ENCODE data around the gene PPARA.

PPARA gene

DNA sequence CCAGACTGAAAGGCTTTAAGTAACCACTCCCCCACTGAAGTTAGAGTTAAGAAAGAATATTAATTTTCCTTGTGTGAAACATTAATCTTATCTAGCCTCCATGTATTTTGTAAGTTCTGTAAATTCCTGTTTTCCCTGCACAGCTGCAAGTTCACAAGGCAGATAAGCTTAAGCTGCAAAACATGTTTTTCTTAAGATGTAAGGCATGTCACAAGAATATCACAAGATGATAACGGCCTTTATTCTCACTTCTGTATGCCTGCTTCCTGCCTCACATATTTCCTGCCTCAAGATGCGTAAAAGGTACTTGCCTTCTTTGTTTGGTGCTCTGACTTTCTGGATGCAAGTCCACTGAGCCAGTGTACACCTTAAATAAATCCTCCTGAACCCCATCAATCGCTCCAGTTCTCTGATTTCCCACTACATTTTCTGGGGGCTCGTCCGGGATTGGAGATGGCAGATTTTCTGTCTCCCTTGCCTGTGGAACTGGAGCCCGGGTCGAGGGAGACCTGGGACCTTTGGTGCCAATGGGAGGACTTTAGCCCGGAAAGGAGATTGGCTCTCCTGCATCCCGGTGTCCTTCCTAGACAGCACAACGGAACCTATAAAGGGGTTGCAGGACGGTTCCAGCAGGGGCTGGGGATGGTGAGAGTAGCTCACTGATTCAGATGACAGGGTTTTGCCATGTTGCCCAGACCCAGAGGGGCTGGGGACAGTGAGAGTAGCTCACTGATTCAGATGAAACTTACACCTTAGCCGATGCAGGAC lies 30.2 kb downstream of the PPARA start:
- H3K9me3 Mint-ChIP-seq, result peaks cover 43% of the 10 kb centered on the region
- no peaks in the 10 kb centered on the region for H3K4me1 Mint-ChIP-seq
- peaks cover 77% of the 10 kb centered on the region for H3K36me3 Mint-ChIP-seq (ENCODE audit: low read depth)
- TF ChIP-seq, protein P1, sequence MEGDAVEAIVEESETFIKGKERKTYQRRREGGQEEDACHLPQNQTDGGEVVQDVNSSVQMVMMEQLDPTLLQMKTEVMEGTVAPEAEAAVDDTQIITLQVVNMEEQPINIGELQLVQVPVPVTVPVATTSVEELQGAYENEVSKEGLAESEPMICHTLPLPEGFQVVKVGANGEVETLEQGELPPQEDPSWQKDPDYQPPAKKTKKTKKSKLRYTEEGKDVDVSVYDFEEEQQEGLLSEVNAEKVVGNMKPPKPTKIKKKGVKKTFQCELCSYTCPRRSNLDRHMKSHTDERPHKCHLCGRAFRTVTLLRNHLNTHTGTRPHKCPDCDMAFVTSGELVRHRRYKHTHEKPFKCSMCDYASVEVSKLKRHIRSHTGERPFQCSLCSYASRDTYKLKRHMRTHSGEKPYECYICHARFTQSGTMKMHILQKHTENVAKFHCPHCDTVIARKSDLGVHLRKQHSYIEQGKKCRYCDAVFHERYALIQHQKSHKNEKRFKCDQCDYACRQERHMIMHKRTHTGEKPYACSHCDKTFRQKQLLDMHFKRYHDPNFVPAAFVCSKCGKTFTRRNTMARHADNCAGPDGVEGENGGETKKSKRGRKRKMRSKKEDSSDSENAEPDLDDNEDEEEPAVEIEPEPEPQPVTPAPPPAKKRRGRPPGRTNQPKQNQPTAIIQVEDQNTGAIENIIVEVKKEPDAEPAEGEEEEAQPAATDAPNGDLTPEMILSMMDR (IDR thresholded peaks at IDR 0.05; ENCODE audit: unreplicated experiment in 3 of 3), result no peak
- no peak overlapping the region for H3K4me3 Mint-ChIP-seq
- peaks cover 4% of the 10 kb centered on the region for H3K27me3 Mint-ChIP-seq (ENCODE audit: low read depth)
- no peak overlapping the region for H3K27ac Mint-ChIP-seq

DNA sequence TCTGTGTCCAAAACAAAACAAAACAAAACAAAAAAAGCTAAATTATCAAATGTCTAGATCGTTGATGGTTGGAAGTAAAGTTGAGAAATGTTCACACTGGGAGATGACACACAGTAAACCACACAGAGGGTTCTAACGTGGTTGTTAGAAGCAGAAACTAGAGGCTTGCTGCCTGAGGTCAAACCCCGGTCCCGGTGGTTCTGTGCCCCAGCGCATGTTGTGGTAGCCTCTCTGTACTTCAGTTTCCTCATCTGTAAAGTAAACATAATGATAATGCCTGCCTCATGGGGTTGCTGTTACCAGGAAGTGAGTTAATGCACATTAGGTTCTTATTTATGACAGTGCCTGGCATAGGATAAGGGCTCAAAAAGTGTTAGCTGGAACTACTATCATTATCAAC lies 33.4 kb downstream of the PPARA start:
- Mint-ChIP-seq H3K27me3 (ENCODE audit: low read depth) (no peaks in the 10 kb centered on the region), H3K4me3 (no peak overlapping the region), H3K27ac (no peak overlapping the region), H3K9me3 (peaks cover 37% of the 10 kb centered on the region), H3K4me1 (no peaks in the 10 kb centered on the region), H3K36me3 (ENCODE audit: low read depth) (peaks cover 70% of the 10 kb centered on the region)
- TF ChIP-seq, protein P1 (IDR thresholded peaks at IDR 0.05; ENCODE audit: unreplicated experiment in 3 of 3), result no peak

DNA sequence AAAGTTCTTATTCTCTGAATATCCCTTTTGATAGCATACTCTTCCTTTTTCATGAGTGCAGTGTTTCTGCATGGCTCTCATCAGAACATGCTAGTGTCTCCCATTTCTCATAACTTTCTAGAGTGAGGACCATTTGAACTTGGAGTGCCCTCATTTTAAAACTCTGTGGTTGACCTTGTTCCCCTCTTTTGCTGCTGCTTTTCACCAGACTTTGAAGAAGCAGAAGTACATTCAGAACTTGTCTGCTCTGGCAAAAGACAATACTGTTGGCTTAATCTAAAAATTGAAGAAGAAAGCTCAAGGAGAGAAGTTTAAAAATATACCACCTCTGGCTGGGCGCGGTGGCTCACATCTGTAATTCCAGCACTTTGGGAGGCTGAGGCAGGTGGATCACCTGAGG lies 35.0 kb downstream of the PPARA start:
- H3K9me3 Mint-ChIP-seq, result peaks cover 27% of the 10 kb centered on the region

DNA sequence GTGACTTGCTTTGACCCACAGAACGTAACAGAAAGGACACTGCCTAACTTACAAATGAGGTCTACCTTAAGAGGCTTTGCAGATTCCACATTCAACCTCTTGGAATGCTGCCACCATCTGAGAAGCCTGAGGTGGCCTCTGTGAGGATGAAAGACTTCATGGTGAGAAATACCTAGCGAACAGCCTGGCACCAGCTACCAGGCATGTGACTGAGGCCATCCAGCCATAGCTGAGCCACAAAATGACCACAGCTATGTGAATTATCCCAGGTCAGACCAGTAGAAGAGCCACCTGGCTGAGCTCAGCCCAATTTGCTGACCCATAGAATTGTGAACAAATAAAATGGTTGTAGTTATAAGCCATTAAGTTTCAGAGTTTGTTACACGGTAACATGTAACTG lies 37.5 kb downstream of the PPARA start:
- TF ChIP-seq, protein P1 (IDR thresholded peaks at IDR 0.05; ENCODE audit: unreplicated experiment in 3 of 3), result no peak
- Mint-ChIP-seq H3K9me3 (peaks cover 11% of the 10 kb centered on the region), H3K4me3 (no peak overlapping the region), H3K36me3 (ENCODE audit: low read depth) (peaks cover 38% of the 10 kb centered on the region), H3K27me3 (ENCODE audit: low read depth) (no peaks in the 10 kb centered on the region), H3K27ac (no peak overlapping the region), H3K4me1 (no peaks in the 10 kb centered on the region)

More for the DNA sequence above, 35.0 kb downstream of the PPARA start:
- no peaks in the 10 kb centered on the region for H3K27me3 Mint-ChIP-seq (ENCODE audit: low read depth)
- no peak overlapping the region for H3K27ac Mint-ChIP-seq
- H3K4me1 Mint-ChIP-seq, result no peaks in the 10 kb centered on the region
- H3K36me3 Mint-ChIP-seq (ENCODE audit: low read depth), result peaks cover 58% of the 10 kb centered on the region
- no peak overlapping the region for H3K4me3 Mint-ChIP-seq
- TF ChIP-seq, protein P1 (IDR thresholded peaks at IDR 0.05; ENCODE audit: unreplicated experiment in 3 of 3), result no peak

- no peaks in the 10 kb centered on the region for H3K4me1 Mint-ChIP-seq
- TF ChIP-seq, protein P1 (IDR thresholded peaks at IDR 0.05; ENCODE audit: unreplicated experiment in 3 of 3), result no peak
Measured at GRCh38 chr22:46192210-46192993, 42.1 kb downstream of the PPARA start.

More at GRCh38 chr22:46192210-46192993, 42.1 kb downstream of the PPARA start:
- no peak overlapping the region for H3K27ac Mint-ChIP-seq
- H3K4me3 Mint-ChIP-seq, result no peak overlapping the region
- no peaks in the 10 kb centered on the region for H3K27me3 Mint-ChIP-seq (ENCODE audit: low read depth)
- H3K9me3 Mint-ChIP-seq, result no peaks in the 10 kb centered on the region
- H3K36me3 Mint-ChIP-seq (ENCODE audit: low read depth), result peaks cover 11% of the 10 kb centered on the region
